ENCODE measurements around the gene BUB3.

- TF ChIP-seq POLR2A (IDR thresholded peaks at IDR 0.05) (no peak), CTCF (IDR thresholded peaks at IDR 0.05) (no peak)
Measured at GRCh38 chr10:123158682-123159081, 4.5 kb downstream of the BUB3 start.

Measured in gastroesophageal sphincter (tissue), 3 donors.